Stimulated activated CD4-positive, alpha-beta T cell treated with anti-CD3 and anti-CD28 coated beads, Interleukin-1b, Interleukin-23, amount 100 ng/mL, for 48 hours (primary cell): ENCODE data around the gene KDM5B.
"Not testable (repeated sequence)": the region's sequence is repeated elsewhere in the genome, so short reads cannot be mapped to it uniquely, and the experiment has no call there.

Experiments
- DNase-seq: peaks from one replicate; pipeline ENCODE4 v3.0.0-alpha.2; 2020

KDM5B gene

GRCh38 chr1:202791077-202791747 lies 17.0 kb downstream of the KDM5B start:
- no peak for DNase-seq

GRCh38 chr1:202788800-202789199 lies 19.4 kb downstream of the KDM5B start:
- DNase-seq, result no peak

GRCh38 chr1:202786804-202787203 lies 21.4 kb downstream of the KDM5B start:
- no peak for DNase-seq

- DNase-seq, result no peak
Observed at GRCh38 chr1:202781180-202781579, 27.0 kb downstream of the KDM5B start.

GRCh38 chr1:202770135-202770534 lies 38.1 kb downstream of the KDM5B start:
- no peak for DNase-seq

GRCh38 chr1:202765721-202766120 lies 42.5 kb downstream of the KDM5B start:
- no peak for DNase-seq

GRCh38 chr1:202762019-202762418 lies 46.2 kb downstream of the KDM5B start:
- no peak for DNase-seq

GRCh38 chr1:202760589-202760988 lies 47.6 kb downstream of the KDM5B start:
- DNase-seq, result no peak

- no peak for DNase-seq
Observed at GRCh38 chr1:202756391-202756790, 51.8 kb downstream of the KDM5B start.

- DNase-seq, result no peak
Observed at GRCh38 chr1:202754293-202754692, 53.9 kb downstream of the KDM5B start.

- DNase-seq, result no peak
Observed at GRCh38 chr1:202752774-202753173, 55.4 kb downstream of the KDM5B start.

GRCh38 chr1:202750761-202751160 lies 57.5 kb downstream of the KDM5B start:
- DNase-seq, result no peak

GRCh38 chr1:202750024-202750423 lies 58.2 kb downstream of the KDM5B start:
- DNase-seq, result no peak

GRCh38 chr1:202745323-202745888 lies 62.8 kb downstream of the KDM5B start:
- DNase-seq, result no peak

- not testable (repeated sequence) for DNase-seq
Observed at GRCh38 chr1:202744770-202745169, 63.5 kb downstream of the KDM5B start.

GRCh38 chr1:202742496-202742895 lies 65.7 kb downstream of the KDM5B start:
- DNase-seq, result no peak

- no peak for DNase-seq
Observed at GRCh38 chr1:202733251-202733650, 75.0 kb downstream of the KDM5B start.

GRCh38 chr1:202728951-202729350 lies 79.3 kb downstream of the KDM5B start:
- no peak for DNase-seq

- DNase-seq, result no peak
Observed at GRCh38 chr1:202725526-202725925, 82.7 kb downstream of the KDM5B start.

GRCh38 chr1:202723708-202724107 lies 84.5 kb downstream of the KDM5B start:
- DNase-seq, result no peak

- DNase-seq, result not testable (repeated sequence)
Observed at GRCh38 chr1:202723046-202723445, 85.2 kb downstream of the KDM5B start.

- no peak for DNase-seq
Observed at GRCh38 chr1:202716654-202717053, 91.6 kb downstream of the KDM5B start.

GRCh38 chr1:202714202-202714601 lies 94.0 kb downstream of the KDM5B start:
- DNase-seq, result not testable (repeated sequence)

- no peak for DNase-seq
Observed at GRCh38 chr1:202713110-202713509, 95.1 kb downstream of the KDM5B start.
